NT2/D1 (cell line): ENCODE data around the gene CFAP61.

ENCODE experiments used
- SUZ12 ChIP-seq: IDR thresholded peaks from 2 replicates; pipeline ENCODE4 v1.6.1; 2011; ENCODE audit not compliant: insufficient read length, insufficient read depth; ENCODE audit errors: extremely low read depth
- YY1 ChIP-seq: IDR thresholded peaks from 2 replicates; pipeline ENCODE4 v1.6.1; 2011; ENCODE audit not compliant: insufficient read length, insufficient read depth
- ZNF274 ChIP-seq: IDR thresholded peaks from 2 replicates; pipeline ENCODE4 v1.6.1; 2011; ENCODE audit warnings: mild to moderate bottlenecking, low read depth, low read length

GRCh38 chr20:20204256-20204655, 151.9 kb downstream of the CFAP61 start:
- TF ChIP-seq ZNF274 (no peak), YY1 (no peak), SUZ12 (no peak)
